ENCODE results near the gene CA4. TPM values are rescaled to one million over a fixed set of nuclear protein-coding genes. Genes with fewer than 3 reads are reported as not detected.

Gene CA4
- total RNA-seq, 1 experiment from 2014 or later: 1.7 TPM

DNA sequence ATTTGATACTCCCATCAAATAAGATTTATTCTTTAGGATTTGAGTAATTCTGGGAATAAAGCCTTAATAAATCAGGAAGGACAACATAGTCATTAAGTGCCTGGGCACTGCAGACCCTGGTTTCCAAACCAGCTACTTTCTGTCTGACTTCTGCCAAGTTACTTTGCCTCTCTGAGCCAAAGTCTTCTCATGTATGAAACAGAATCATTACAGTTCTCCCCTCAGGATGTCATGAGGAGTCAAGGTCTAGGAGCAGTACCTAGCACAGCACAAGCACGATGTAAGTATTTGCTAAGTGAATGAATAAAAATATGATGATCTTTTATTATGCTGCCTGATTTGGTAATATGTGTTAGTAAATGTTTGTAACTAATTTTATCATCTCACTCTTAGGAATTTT lies 40.6 kb upstream of the CA4 start:
- H4K20me1 ChIP-seq (ENCODE audit: control insufficient read depth, insufficient read depth, insufficient read length): no peaks in the 10 kb centered on the region
- no peak overlapping the region for H4K8ac ChIP-seq (replicated peaks; ENCODE audit: insufficient read length, low read depth, low read length)
- H3K79me2 ChIP-seq (ENCODE audit: insufficient read depth, low read length): no peaks in the 10 kb centered on the region
- H3K27me3 ChIP-seq (ENCODE audit: insufficient read depth, low read length): no peaks in the 10 kb centered on the region
- H2AK5ac ChIP-seq (ENCODE audit: insufficient read length, low read length): no peak overlapping the region
- no peak overlapping the region for H3K23ac ChIP-seq (ENCODE audit: insufficient read length, low read depth, low read length)
- no peak overlapping the region for H2BK20ac ChIP-seq (ENCODE audit: low read depth, low read length, poor library complexity, severe bottlenecking)
- no peaks in the 10 kb centered on the region for H3K9me3 ChIP-seq (ENCODE audit: control insufficient read depth, low read depth, low read length)
- no peak overlapping the region for H2BK12ac ChIP-seq (ENCODE audit: insufficient read length, low read depth, low read length)
- peaks cover 0 to 3% of the 10 kb centered on the region in 2 experiments; a peak in 1 of 4 replicates for H3K4me1 Mint-ChIP-seq
- no peak overlapping the region for H3K27ac ChIP-seq (ENCODE audit: insufficient read length, low read depth, low read length)
- no peak overlapping the region for H3K14ac ChIP-seq (ENCODE audit: insufficient read depth, low read length)
- H3K9me3 Mint-ChIP-seq: no peaks in the 10 kb centered on the region
- TF ChIP-seq, protein P1, sequence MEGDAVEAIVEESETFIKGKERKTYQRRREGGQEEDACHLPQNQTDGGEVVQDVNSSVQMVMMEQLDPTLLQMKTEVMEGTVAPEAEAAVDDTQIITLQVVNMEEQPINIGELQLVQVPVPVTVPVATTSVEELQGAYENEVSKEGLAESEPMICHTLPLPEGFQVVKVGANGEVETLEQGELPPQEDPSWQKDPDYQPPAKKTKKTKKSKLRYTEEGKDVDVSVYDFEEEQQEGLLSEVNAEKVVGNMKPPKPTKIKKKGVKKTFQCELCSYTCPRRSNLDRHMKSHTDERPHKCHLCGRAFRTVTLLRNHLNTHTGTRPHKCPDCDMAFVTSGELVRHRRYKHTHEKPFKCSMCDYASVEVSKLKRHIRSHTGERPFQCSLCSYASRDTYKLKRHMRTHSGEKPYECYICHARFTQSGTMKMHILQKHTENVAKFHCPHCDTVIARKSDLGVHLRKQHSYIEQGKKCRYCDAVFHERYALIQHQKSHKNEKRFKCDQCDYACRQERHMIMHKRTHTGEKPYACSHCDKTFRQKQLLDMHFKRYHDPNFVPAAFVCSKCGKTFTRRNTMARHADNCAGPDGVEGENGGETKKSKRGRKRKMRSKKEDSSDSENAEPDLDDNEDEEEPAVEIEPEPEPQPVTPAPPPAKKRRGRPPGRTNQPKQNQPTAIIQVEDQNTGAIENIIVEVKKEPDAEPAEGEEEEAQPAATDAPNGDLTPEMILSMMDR (conservative IDR thresholded peaks at IDR 0.05): no peak
- no peak overlapping the region for H3K18ac ChIP-seq (ENCODE audit: insufficient read length, low read depth, low read length)
- H3K79me1 ChIP-seq (ENCODE audit: insufficient read depth, low read depth, low read length, poor library complexity, severe bottlenecking): no peaks in the 10 kb centered on the region
- H3K27me3 Mint-ChIP-seq (ENCODE audit: low read depth): no peaks in the 10 kb centered on the region; the same call in 1 of the 2 replicates
- no peak overlapping the region for H3K27ac Mint-ChIP-seq
- WGBS (ENCODE audit: extremely low coverage, insufficient read length, low lambda C conversion rate): no CpG with 5 or more reads among the region's 1 CpG
- H3K23me2 ChIP-seq (ENCODE audit: insufficient read length, low read depth, low read length, poor library complexity, severe bottlenecking): no peaks in the 10 kb centered on the region
- no peak overlapping the region for H3K4me2 ChIP-seq (ENCODE audit: insufficient read depth, insufficient read length, low read length)
- H2BK15ac ChIP-seq (ENCODE audit: low read depth, low read length): no peak overlapping the region
- H3K36me3 Mint-ChIP-seq (ENCODE audit: insufficient read depth in 1 of 3, low read depth in 3 of 3): no peaks in the 10 kb centered on the region
- no peak overlapping the region for H4K91ac ChIP-seq (ENCODE audit: insufficient read length, low read depth, low read length)
- H2AFZ ChIP-seq (ENCODE audit: low read length): no peak overlapping the region
- H3K4me3 Mint-ChIP-seq: no peak overlapping the region
- no peak for DNase-seq
- no peak overlapping the region for H2BK5ac ChIP-seq (ENCODE audit: insufficient read length, low read length)
- no peak overlapping the region for H3K56ac ChIP-seq (ENCODE audit: insufficient read length, low read depth, low read length)
- H3K9ac ChIP-seq (ENCODE audit: extremely low read depth, insufficient read length, low read length): no peak overlapping the region
- H3T11ph ChIP-seq (ENCODE audit: low read length): no peak overlapping the region
- no peak overlapping the region for H4K5ac ChIP-seq (ENCODE audit: insufficient read length, low read depth, low read length)
- no peaks in the 10 kb centered on the region for H3K4me1 ChIP-seq (ENCODE audit: insufficient read depth, low read length)
- no peak overlapping the region for H3K4ac ChIP-seq (ENCODE audit: low read depth, low read length)
- no peak overlapping the region for H2BK120ac ChIP-seq (ENCODE audit: low read depth, low read length, poor library complexity, severe bottlenecking)
